ENCODE results near the gene AKR1C4.
"Not testable (repeated sequence)": the region's sequence is repeated elsewhere in the genome, so short reads cannot be mapped to it uniquely, and the experiment has no call there.

The AKR1C4 gene

GRCh38 chr10:5211696-5212536 is 15.3 kb downstream of the AKR1C4 start:
- H3K79me2 ChIP-seq (ENCODE audit: insufficient read depth, low read length) = no peaks in the 10 kb centered on the region
- H3K9me2 ChIP-seq (ENCODE audit: low read depth, low read length) = no peaks in the 10 kb centered on the region
- no peak overlapping the region for H3K4me3 ChIP-seq (ENCODE audit: low read depth, low read length, poor library complexity, severe bottlenecking)
- no peak overlapping the region for H2AFZ ChIP-seq (ENCODE audit: low read length)
- H3K27me3 ChIP-seq (ENCODE audit: insufficient read depth, low read length) = no peaks in the 10 kb centered on the region
- H3K4me2 ChIP-seq (ENCODE audit: low read length) = no peak overlapping the region
- no peaks in the 10 kb centered on the region for H4K20me1 ChIP-seq (ENCODE audit: insufficient read depth, low read length)
- no peak for TF ChIP-seq CTCF (IDR thresholded peaks at IDR 0.05; ENCODE audit: low read length)
- TF ChIP-seq EZH2 (IDR thresholded peaks at IDR 0.05; ENCODE audit: borderline replicate concordance, low read length) = no peak
- H3F3A ChIP-seq (ENCODE audit: insufficient read depth, low read length) = no peaks in the 10 kb centered on the region
- no peak overlapping the region for H3K9ac ChIP-seq (ENCODE audit: low read length)
- H3K9me3 ChIP-seq (ENCODE audit: low read length) = no peaks in the 10 kb centered on the region
- no peaks in the 10 kb centered on the region for H3K36me3 ChIP-seq (ENCODE audit: insufficient read depth, low read length)
- H3K4me1 ChIP-seq (ENCODE audit: insufficient read depth, low read length, severe bottlenecking) = no peaks in the 10 kb centered on the region
- H3K27ac ChIP-seq (ENCODE audit: low read depth, low read length, poor library complexity, severe bottlenecking) = no peak overlapping the region

- H3K4me2 ChIP-seq (ENCODE audit: low read length) = no peak overlapping the region
- H3K27me3 ChIP-seq (ENCODE audit: insufficient read depth, low read length) = no peaks in the 10 kb centered on the region
- no peaks in the 10 kb centered on the region for H4K20me1 ChIP-seq (ENCODE audit: insufficient read depth, low read length)
- H3K9me3 ChIP-seq (ENCODE audit: low read length) = no peaks in the 10 kb centered on the region
- TF ChIP-seq CTCF (IDR thresholded peaks at IDR 0.05; ENCODE audit: low read length) (no peak), EZH2 (IDR thresholded peaks at IDR 0.05; ENCODE audit: borderline replicate concordance, low read length) (no peak)
- H3K9me2 ChIP-seq (ENCODE audit: low read depth, low read length) = no peaks in the 10 kb centered on the region
- H3K4me1 ChIP-seq (ENCODE audit: insufficient read depth, low read length, severe bottlenecking) = no peaks in the 10 kb centered on the region
- H3K9ac ChIP-seq (ENCODE audit: low read length) = no peak overlapping the region
- H3K79me2 ChIP-seq (ENCODE audit: insufficient read depth, low read length) = no peaks in the 10 kb centered on the region
- H2AFZ ChIP-seq (ENCODE audit: low read length) = no peak overlapping the region
- no peak overlapping the region for H3K4me3 ChIP-seq (ENCODE audit: low read depth, low read length, poor library complexity, severe bottlenecking)
- no peaks in the 10 kb centered on the region for H3F3A ChIP-seq (ENCODE audit: insufficient read depth, low read length)
- H3K36me3 ChIP-seq (ENCODE audit: insufficient read depth, low read length) = no peaks in the 10 kb centered on the region
- H3K27ac ChIP-seq (ENCODE audit: low read depth, low read length, poor library complexity, severe bottlenecking) = no peak overlapping the region
Observed at GRCh38 chr10:5216801-5217200, 20.2 kb downstream of the AKR1C4 start.

GRCh38 chr10:5219262-5219661 is 22.6 kb downstream of the AKR1C4 start:
- TF ChIP-seq CTCF (IDR thresholded peaks at IDR 0.05; ENCODE audit: low read length) = no peak
- no peak for TF ChIP-seq EZH2 (IDR thresholded peaks at IDR 0.05; ENCODE audit: borderline replicate concordance, low read length)
- Histone ChIP-seq H3K4me3 (ENCODE audit: low read depth, low read length, poor library complexity, severe bottlenecking) (no peak overlapping the region), H3K9me2 (ENCODE audit: low read depth, low read length) (no peaks in the 10 kb centered on the region), H3K79me2 (ENCODE audit: insufficient read depth, low read length) (no peaks in the 10 kb centered on the region), H3K4me1 (ENCODE audit: insufficient read depth, low read length, severe bottlenecking) (no peaks in the 10 kb centered on the region), H3K9me3 (ENCODE audit: low read length) (no peaks in the 10 kb centered on the region), H3F3A (ENCODE audit: insufficient read depth, low read length) (no peaks in the 10 kb centered on the region), H2AFZ (ENCODE audit: low read length) (no peak overlapping the region), H3K9ac (ENCODE audit: low read length) (no peak overlapping the region), H3K27ac (ENCODE audit: low read depth, low read length, poor library complexity, severe bottlenecking) (no peak overlapping the region), H3K4me2 (ENCODE audit: low read length) (no peak overlapping the region), H3K36me3 (ENCODE audit: insufficient read depth, low read length) (no peaks in the 10 kb centered on the region), H4K20me1 (ENCODE audit: insufficient read depth, low read length) (no peaks in the 10 kb centered on the region), H3K27me3 (ENCODE audit: insufficient read depth, low read length) (no peaks in the 10 kb centered on the region)

GRCh38 chr10:5222942-5223341 is 26.3 kb downstream of the AKR1C4 start:
- H3K4me2 ChIP-seq (ENCODE audit: low read length); H3K4me3 ChIP-seq (ENCODE audit: low read depth, low read length, poor library complexity, severe bottlenecking); H3K9me2 ChIP-seq (ENCODE audit: low read depth, low read length); H3K27ac ChIP-seq (ENCODE audit: low read depth, low read length, poor library complexity, severe bottlenecking); H3F3A ChIP-seq (ENCODE audit: insufficient read depth, low read length); H3K36me3 ChIP-seq (ENCODE audit: insufficient read depth, low read length); H4K20me1 ChIP-seq (ENCODE audit: insufficient read depth, low read length); H3K27me3 ChIP-seq (ENCODE audit: insufficient read depth, low read length); H3K9me3 ChIP-seq (ENCODE audit: low read length); H3K4me1 ChIP-seq (ENCODE audit: insufficient read depth, low read length, severe bottlenecking); H2AFZ ChIP-seq (ENCODE audit: low read length); H3K79me2 ChIP-seq (ENCODE audit: insufficient read depth, low read length); H3K9ac ChIP-seq (ENCODE audit: low read length): not testable (repeated sequence)

Data from OCI-LY1 (cell line).